Measurements from ENCODE around the gene CCNY.
"Not testable (repeated sequence)": the region's sequence is repeated elsewhere in the genome, so short reads cannot be mapped to it uniquely, and the experiment has no call there.

Gene CCNY

GRCh38 chr10:35412900-35413491 is 76.7 kb downstream of the CCNY start:
- DNase-seq: no peak

GRCh38 chr10:35413985-35414861 is 77.9 kb downstream of the CCNY start:
- DNase-seq: no peak

GRCh38 chr10:35415505-35415904 is 79.2 kb downstream of the CCNY start:
- DNase-seq: no peak

- DNase-seq: no peak
Measured at GRCh38 chr10:35416619-35417312, 80.5 kb downstream of the CCNY start.

- no peak for DNase-seq
Measured at GRCh38 chr10:35417313-35417625, 81.0 kb downstream of the CCNY start.

GRCh38 chr10:35417795-35418194 is 81.5 kb downstream of the CCNY start:
- DNase-seq: no peak

GRCh38 chr10:35418580-35418979 is 82.3 kb downstream of the CCNY start:
- DNase-seq: not testable (repeated sequence)

GRCh38 chr10:35420044-35420443 is 83.7 kb downstream of the CCNY start:
- no peak for DNase-seq

- no peak for DNase-seq
Measured at GRCh38 chr10:35420827-35421552, 84.7 kb downstream of the CCNY start.

- DNase-seq: no peak
Measured at GRCh38 chr10:35421553-35422178, 85.4 kb downstream of the CCNY start.

GRCh38 chr10:35422228-35422627 is 85.9 kb downstream of the CCNY start:
- DNase-seq: no peak

GRCh38 chr10:35423505-35424306 is 87.4 kb downstream of the CCNY start:
- DNase-seq: no peak

- DNase-seq: no peak
Measured at GRCh38 chr10:35424680-35425285, 88.5 kb downstream of the CCNY start.

- no peak for DNase-seq
Measured at GRCh38 chr10:35425595-35425994, 89.3 kb downstream of the CCNY start.

GRCh38 chr10:35426657-35427056 is 90.3 kb downstream of the CCNY start:
- DNase-seq: no peak

GRCh38 chr10:35427543-35427942 is 91.2 kb downstream of the CCNY start:
- no peak for DNase-seq

- no peak for DNase-seq
Measured at GRCh38 chr10:35428521-35428920, 92.2 kb downstream of the CCNY start.

GRCh38 chr10:35432781-35433338 is 96.6 kb downstream of the CCNY start:
- DNase-seq: no peak

GRCh38 chr10:35433851-35434426 is 97.6 kb downstream of the CCNY start:
- DNase-seq: no peak

GRCh38 chr10:35434533-35434932 is 98.2 kb downstream of the CCNY start:
- no peak for DNase-seq

GRCh38 chr10:35435824-35436223 is 99.5 kb downstream of the CCNY start:
- no peak for DNase-seq

All from NCI-H187 treated with DMSO at 0.1 percent for 48 hours (cell line).